ENCODE data around the gene AKAP5. TPM values are rescaled to one million over a fixed set of nuclear protein-coding genes. Genes with fewer than 3 reads are reported as not detected.
"Not testable (repeated sequence)": the region's sequence is repeated elsewhere in the genome, so short reads cannot be mapped to it uniquely, and the experiment has no call there.

AKAP5 gene
- polyA plus RNA-seq, 1 of the 3 experiments (the other 2 are of a cell fraction), result 0.28 TPM

DNA sequence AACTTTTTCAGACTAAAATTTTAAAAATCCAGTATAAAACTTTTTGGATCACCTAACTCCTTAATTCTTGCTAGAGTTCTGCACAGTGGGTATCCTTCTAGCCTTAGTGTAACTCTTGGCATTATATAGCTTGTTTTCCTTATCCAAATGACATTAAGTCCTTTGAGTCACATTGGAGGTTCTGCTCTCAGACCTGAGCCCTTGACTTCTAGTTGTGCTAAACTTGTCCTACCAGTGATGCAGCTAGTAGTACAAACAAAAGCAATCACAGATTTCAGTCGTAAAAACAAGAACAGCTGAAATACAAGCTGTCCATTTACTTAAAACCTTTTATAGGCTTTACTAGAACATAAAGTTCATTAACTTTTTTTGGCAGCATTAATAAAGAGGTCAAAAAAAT, 49.8 kb downstream of the AKAP5 start:
- no peak overlapping the region for H2AFZ ChIP-seq (ENCODE audit: low read depth)
- H3K9me2 ChIP-seq, result no peaks in the 10 kb centered on the region
- no peaks in the 10 kb centered on the region for H3K27me3 ChIP-seq (ENCODE audit: insufficient read depth)
- H3K27ac ChIP-seq (ENCODE audit: low read depth in 2 of 2, low read length in 1 of 2), result no peak overlapping the region
- H3K4me2 ChIP-seq, result no peak overlapping the region
- CTCF ChIA-PET, result interaction anchor here (1.2 to 1.8 kb wide), 3 partner anchors 10 to 122 kb away, joined by 5 to 7 read pairs (median 6); no protein-coding TSS in a partner anchor
- H3K9ac ChIP-seq, result no peak overlapping the region
- H3K79me2 ChIP-seq (ENCODE audit: insufficient read depth), result peaks cover 99% of the 10 kb centered on the region
- 97% methylated on average over 1 of the region's 1 CpG for WGBS (ENCODE audit: low lambda C conversion rate)
- peaks cover 91% of the 10 kb centered on the region for H4K20me1 ChIP-seq (ENCODE audit: insufficient read depth)
- H3K9me3 ChIP-seq, result no peaks in the 10 kb centered on the region
- H3K4me3 ChIP-seq (ENCODE audit: low read depth in 2 of 2, low read length in 1 of 2), result no peak overlapping the region
- POLR2A ChIA-PET, result no interaction called here
- peaks cover 5 to 13% of the 10 kb centered on the region in 2 experiments for H3K36me3 ChIP-seq (replicated peaks in 1 of 2; ENCODE audit: control insufficient read depth in 1 of 2, insufficient read depth in 2 of 2, low read length in 1 of 2)
- H3K4me1 ChIP-seq (ENCODE audit: control insufficient read depth in 1 of 2, insufficient read depth in 2 of 2, low read depth in 1 of 2, low read length in 1 of 2), result peaks cover 0 to 8% of the 10 kb centered on the region in 2 experiments; a peak in 2 of 4 replicates
- no peak for DNase-seq
- H3F3A ChIP-seq (replicated peaks; ENCODE audit: insufficient read depth), result peaks cover 5% of the 10 kb centered on the region
- TF ChIP-seq EP300 (IDR thresholded peaks at IDR 0.05; ENCODE audit: borderline replicate concordance in 1 of 2, low read depth in 1 of 2, low read length in 1 of 2), result no peak
- TF ChIP-seq, protein P1, sequence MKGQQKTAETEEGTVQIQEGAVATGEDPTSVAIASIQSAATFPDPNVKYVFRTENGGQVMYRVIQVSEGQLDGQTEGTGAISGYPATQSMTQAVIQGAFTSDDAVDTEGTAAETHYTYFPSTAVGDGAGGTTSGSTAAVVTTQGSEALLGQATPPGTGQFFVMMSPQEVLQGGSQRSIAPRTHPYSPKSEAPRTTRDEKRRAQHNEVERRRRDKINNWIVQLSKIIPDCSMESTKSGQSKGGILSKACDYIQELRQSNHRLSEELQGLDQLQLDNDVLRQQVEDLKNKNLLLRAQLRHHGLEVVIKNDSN (IDR thresholded peaks at IDR 0.05; ENCODE audit: borderline replicate concordance, low read depth), result no peak
- no peak for TF ChIP-seq MXI1 (IDR thresholded peaks at IDR 0.05; ENCODE audit: low read depth, low read length)
- no peak for TF ChIP-seq FOXM1 (IDR thresholded peaks at IDR 0.05; ENCODE audit: low read depth)
- TF ChIP-seq, protein P2, sequence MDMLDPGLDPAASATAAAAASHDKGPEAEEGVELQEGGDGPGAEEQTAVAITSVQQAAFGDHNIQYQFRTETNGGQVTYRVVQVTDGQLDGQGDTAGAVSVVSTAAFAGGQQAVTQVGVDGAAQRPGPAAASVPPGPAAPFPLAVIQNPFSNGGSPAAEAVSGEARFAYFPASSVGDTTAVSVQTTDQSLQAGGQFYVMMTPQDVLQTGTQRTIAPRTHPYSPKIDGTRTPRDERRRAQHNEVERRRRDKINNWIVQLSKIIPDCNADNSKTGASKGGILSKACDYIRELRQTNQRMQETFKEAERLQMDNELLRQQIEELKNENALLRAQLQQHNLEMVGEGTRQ (IDR thresholded peaks at IDR 0.05; ENCODE audit: borderline replicate concordance, low read depth, low read length), result no peak

DNA sequence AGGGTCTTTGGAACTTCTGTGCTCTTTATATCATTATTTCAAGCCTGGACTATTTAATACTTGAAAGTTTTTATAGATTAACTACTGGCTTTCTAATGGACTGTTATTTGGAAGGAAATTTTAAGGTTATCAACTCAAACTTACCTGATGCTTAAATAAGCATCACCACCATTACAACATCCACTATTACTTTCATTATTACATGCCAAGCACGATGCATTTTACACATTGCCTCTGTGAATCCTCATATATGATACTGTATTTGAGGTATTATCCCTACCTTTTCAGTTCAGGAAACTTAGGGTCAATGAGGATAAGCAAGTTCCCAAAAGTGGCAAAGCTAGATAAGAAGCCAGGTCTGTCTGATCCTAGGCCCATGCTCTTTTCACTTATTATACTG, 51.7 kb downstream of the AKAP5 start:
- H3K9me2 ChIP-seq, result no peaks in the 10 kb centered on the region
- POLR2A ChIA-PET, result no interaction called here
- H3K27ac ChIP-seq (ENCODE audit: low read depth in 2 of 2, low read length in 1 of 2), result no peak overlapping the region
- peaks cover 5% of the 10 kb centered on the region for H3F3A ChIP-seq (replicated peaks; ENCODE audit: insufficient read depth)
- DNase-seq, result no peak
- CTCF ChIA-PET, result no interaction called here
- TF ChIP-seq, protein P3, sequence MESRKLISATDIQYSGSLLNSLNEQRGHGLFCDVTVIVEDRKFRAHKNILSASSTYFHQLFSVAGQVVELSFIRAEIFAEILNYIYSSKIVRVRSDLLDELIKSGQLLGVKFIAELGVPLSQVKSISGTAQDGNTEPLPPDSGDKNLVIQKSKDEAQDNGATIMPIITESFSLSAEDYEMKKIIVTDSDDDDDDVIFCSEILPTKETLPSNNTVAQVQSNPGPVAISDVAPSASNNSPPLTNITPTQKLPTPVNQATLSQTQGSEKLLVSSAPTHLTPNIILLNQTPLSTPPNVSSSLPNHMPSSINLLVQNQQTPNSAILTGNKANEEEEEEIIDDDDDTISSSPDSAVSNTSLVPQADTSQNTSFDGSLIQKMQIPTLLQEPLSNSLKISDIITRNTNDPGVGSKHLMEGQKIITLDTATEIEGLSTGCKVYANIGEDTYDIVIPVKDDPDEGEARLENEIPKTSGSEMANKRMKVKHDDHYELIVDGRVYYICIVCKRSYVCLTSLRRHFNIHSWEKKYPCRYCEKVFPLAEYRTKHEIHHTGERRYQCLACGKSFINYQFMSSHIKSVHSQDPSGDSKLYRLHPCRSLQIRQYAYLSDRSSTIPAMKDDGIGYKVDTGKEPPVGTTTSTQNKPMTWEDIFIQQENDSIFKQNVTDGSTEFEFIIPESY (IDR thresholded peaks at IDR 0.05; ENCODE audit: borderline replicate concordance, low read depth), result no peak
- TF ChIP-seq TEAD4 (IDR thresholded peaks at IDR 0.05; ENCODE audit: borderline replicate concordance, insufficient read depth) (no peak), TCF12 (IDR thresholded peaks at IDR 0.05) (no peak), YY1 (IDR thresholded peaks at IDR 0.05; ENCODE audit: low read depth) (no peak), FOXM1 (IDR thresholded peaks at IDR 0.05; ENCODE audit: low read depth) (no peak), POLR2AphosphoS5 (IDR thresholded peaks at IDR 0.05; ENCODE audit: low read depth, low read length) (no peak), FOSL2 (IDR thresholded peaks at IDR 0.05; ENCODE audit: borderline replicate concordance, low read depth) (no peak), GABPA (IDR thresholded peaks at IDR 0.05; ENCODE audit: low read depth) (no peak)
- TF ChIP-seq, protein P2 (IDR thresholded peaks at IDR 0.05; ENCODE audit: borderline replicate concordance, low read depth, low read length), result no peak
- H3K9ac ChIP-seq, result no peak overlapping the region
- no peak overlapping the region for H3K4me3 ChIP-seq (ENCODE audit: low read depth in 2 of 2, low read length in 1 of 2)
- H3K4me2 ChIP-seq, result no peak overlapping the region
- H3K79me2 ChIP-seq (ENCODE audit: insufficient read depth), result peaks cover 99% of the 10 kb centered on the region
- H3K27me3 ChIP-seq (ENCODE audit: insufficient read depth), result no peaks in the 10 kb centered on the region
- H2AFZ ChIP-seq (ENCODE audit: low read depth), result no peak overlapping the region
- H3K36me3 ChIP-seq (replicated peaks in 1 of 2; ENCODE audit: control insufficient read depth in 1 of 2, insufficient read depth in 2 of 2, low read length in 1 of 2), result peaks cover 14 to 20% of the 10 kb centered on the region in 2 experiments
- no peaks in the 10 kb centered on the region for H3K9me3 ChIP-seq
- WGBS (ENCODE audit: low lambda C conversion rate), result 69% methylated on average over 1 of the region's 1 CpG
- no peaks in the 10 kb centered on the region; a peak in 1 of 4 replicates for H3K4me1 ChIP-seq (ENCODE audit: control insufficient read depth in 1 of 2, insufficient read depth in 2 of 2, low read depth in 1 of 2, low read length in 1 of 2)
- H4K20me1 ChIP-seq (ENCODE audit: insufficient read depth), result peaks cover 92% of the 10 kb centered on the region

DNA sequence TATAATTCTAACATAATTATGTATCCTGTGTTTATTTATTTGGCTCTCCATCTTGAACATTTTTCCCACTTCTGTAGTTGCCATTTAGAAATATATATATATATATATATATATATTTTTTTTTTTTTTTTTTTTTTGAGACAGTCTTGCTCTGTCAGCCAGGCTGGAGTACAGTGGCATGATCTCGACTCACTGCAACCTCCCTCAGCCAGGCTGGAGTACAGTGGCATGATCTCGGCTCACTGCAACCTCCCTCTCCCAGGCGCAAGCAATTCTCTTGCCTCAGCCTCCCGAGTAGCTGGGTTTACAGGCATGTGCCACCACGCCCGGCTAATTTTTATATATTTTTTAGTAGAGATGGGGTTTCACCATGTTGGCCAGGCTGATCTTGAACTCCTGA, 52.4 kb downstream of the AKAP5 start:
- Histone ChIP-seq H3K36me3 (replicated peaks in 1 of 2; ENCODE audit: control insufficient read depth in 1 of 2, insufficient read depth in 2 of 2, low read length in 1 of 2) (peaks cover 19 to 25% of the 10 kb centered on the region in 2 experiments), H4K20me1 (ENCODE audit: insufficient read depth) (peaks cover 87% of the 10 kb centered on the region), H3K79me2 (ENCODE audit: insufficient read depth) (peaks cover 99% of the 10 kb centered on the region)
- H3K9ac ChIP-seq; DNase-seq; H3K27ac ChIP-seq (ENCODE audit: low read depth in 2 of 2, low read length in 1 of 2); H2AFZ ChIP-seq (ENCODE audit: low read depth); H3K9me2 ChIP-seq; H3F3A ChIP-seq (replicated peaks; ENCODE audit: insufficient read depth); CTCF ChIA-PET; H3K9me3 ChIP-seq; POLR2A ChIA-PET; H3K4me3 ChIP-seq (ENCODE audit: low read depth in 2 of 2, low read length in 1 of 2); H3K27me3 ChIP-seq (ENCODE audit: insufficient read depth); H3K4me1 ChIP-seq (ENCODE audit: control insufficient read depth in 1 of 2, insufficient read depth in 2 of 2, low read depth in 1 of 2, low read length in 1 of 2); H3K4me2 ChIP-seq: not testable (repeated sequence)
- 95% methylated on average over 6 of the region's 6 CpGs for WGBS (ENCODE audit: low lambda C conversion rate)
